Type B pancreatic cell (in vitro differentiated cells): Measurements from ENCODE around the gene TCF7L1. TPM values are rescaled to one million over a fixed set of nuclear protein-coding genes. Genes with fewer than 3 reads are reported as not detected.

Experiments used
- DNase-seq: peaks from one replicate; pipeline ENCODE4 v3.0.0; 2021; ENCODE audit warnings: mixed read lengths; ENCODE audit not compliant: unreplicated experiment; ENCODE audit errors: extremely low spot score
- H3K27ac Mint-ChIP-seq: 2 replicates; pipeline ENCODE4 v1.8.0; 2021; ENCODE audit warnings: mild to moderate bottlenecking, mixed read lengths
- H3K27me3 Mint-ChIP-seq: 2 replicates; pipeline ENCODE4 v1.8.0; 2021; ENCODE audit warnings: mixed read lengths
- H3K36me3 Mint-ChIP-seq: 2 replicates; pipeline ENCODE4 v1.8.0; 2021; ENCODE audit warnings: mixed read lengths
- H3K4me1 Mint-ChIP-seq: one replicate; pipeline ENCODE4 v1.8.0; 2021; ENCODE audit warnings: mixed read lengths; ENCODE audit not compliant: unreplicated experiment
- H3K4me3 Mint-ChIP-seq: 2 replicates; pipeline ENCODE4 v1.8.0; 2021; ENCODE audit warnings: mild to moderate bottlenecking, mixed read lengths
- H3K9me3 Mint-ChIP-seq: 2 replicates; pipeline ENCODE4 v1.8.0; 2021; ENCODE audit warnings: mixed read lengths
- CTCF ChIP-seq: fragments of 200-600 bp; sonication (generic); conservative IDR thresholded peaks from 2 replicates; pipeline ENCODE4 v1.5.0; 2021; ENCODE audit warnings: antibody characterized with exemption, mild to moderate bottlenecking
- total RNA-seq: library from RNA; stranded (reverse); gene quantifications from 2 replicates; pipeline ENCODE4 v1.2.1, GENCODE V29; 2021; ENCODE audit warnings: low replicate concordance

The TCF7L1 gene
- total RNA-seq, 1 donor from 2014 or later = 32.4 TPM

GRCh38 chr2:85230679-85231467 lies 97.7 kb downstream of the TCF7L1 start:
- no peak for DNase-seq
- Mint-ChIP-seq H3K4me1 (peaks cover 33% of the 10 kb centered on the region), H3K4me3 (no peak overlapping the region), H3K27me3 (peaks cover 9% of the 10 kb centered on the region), H3K9me3 (no peaks in the 10 kb centered on the region), H3K27ac (no peak overlapping the region), H3K36me3 (peaks cover 13% of the 10 kb centered on the region)
- TF ChIP-seq CTCF = no peak

GRCh38 chr2:85231468-85231805 lies 98.2 kb downstream of the TCF7L1 start:
- H3K4me1 Mint-ChIP-seq = peaks cover 36% of the 10 kb centered on the region
- H3K4me3 Mint-ChIP-seq = no peak overlapping the region
- H3K27ac Mint-ChIP-seq = no peak overlapping the region
- H3K27me3 Mint-ChIP-seq = peaks cover 10% of the 10 kb centered on the region
- peaks cover 13% of the 10 kb centered on the region for H3K36me3 Mint-ChIP-seq
- DNase-seq = no peak
- TF ChIP-seq CTCF = no peak
- H3K9me3 Mint-ChIP-seq = no peaks in the 10 kb centered on the region

- Mint-ChIP-seq H3K4me3 (no peak overlapping the region), H3K27me3 (peaks cover 13% of the 10 kb centered on the region), H3K36me3 (peaks cover 13% of the 10 kb centered on the region), H3K9me3 (no peaks in the 10 kb centered on the region), H3K27ac (no peak overlapping the region), H3K4me1 (peaks cover 40% of the 10 kb centered on the region)
- no peak for DNase-seq
- TF ChIP-seq CTCF = no peak
Observed at GRCh38 chr2:85231952-85232351, 98.8 kb downstream of the TCF7L1 start.

- DNase-seq = no peak
- H3K27ac Mint-ChIP-seq = no peak overlapping the region
- no peak for TF ChIP-seq CTCF
- peaks cover 19% of the 10 kb centered on the region for H3K36me3 Mint-ChIP-seq
- no peak overlapping the region for H3K4me3 Mint-ChIP-seq
- H3K27me3 Mint-ChIP-seq = peaks cover 17% of the 10 kb centered on the region
- H3K4me1 Mint-ChIP-seq = peaks cover 52% of the 10 kb centered on the region
- no peaks in the 10 kb centered on the region for H3K9me3 Mint-ChIP-seq
Observed at GRCh38 chr2:85234868-85235267, 101.7 kb downstream of the TCF7L1 start.

GRCh38 chr2:85235281-85235680 lies 102.1 kb downstream of the TCF7L1 start:
- no peak overlapping the region for H3K4me3 Mint-ChIP-seq
- H3K9me3 Mint-ChIP-seq = no peaks in the 10 kb centered on the region
- peaks cover 55% of the 10 kb centered on the region for H3K4me1 Mint-ChIP-seq
- peaks cover 17% of the 10 kb centered on the region for H3K27me3 Mint-ChIP-seq
- no peak overlapping the region for H3K27ac Mint-ChIP-seq
- TF ChIP-seq CTCF = no peak
- H3K36me3 Mint-ChIP-seq = peaks cover 19% of the 10 kb centered on the region
- DNase-seq = no peak
